ENCODE data around the gene ABLIM2.

ABLIM2 gene

DNA sequence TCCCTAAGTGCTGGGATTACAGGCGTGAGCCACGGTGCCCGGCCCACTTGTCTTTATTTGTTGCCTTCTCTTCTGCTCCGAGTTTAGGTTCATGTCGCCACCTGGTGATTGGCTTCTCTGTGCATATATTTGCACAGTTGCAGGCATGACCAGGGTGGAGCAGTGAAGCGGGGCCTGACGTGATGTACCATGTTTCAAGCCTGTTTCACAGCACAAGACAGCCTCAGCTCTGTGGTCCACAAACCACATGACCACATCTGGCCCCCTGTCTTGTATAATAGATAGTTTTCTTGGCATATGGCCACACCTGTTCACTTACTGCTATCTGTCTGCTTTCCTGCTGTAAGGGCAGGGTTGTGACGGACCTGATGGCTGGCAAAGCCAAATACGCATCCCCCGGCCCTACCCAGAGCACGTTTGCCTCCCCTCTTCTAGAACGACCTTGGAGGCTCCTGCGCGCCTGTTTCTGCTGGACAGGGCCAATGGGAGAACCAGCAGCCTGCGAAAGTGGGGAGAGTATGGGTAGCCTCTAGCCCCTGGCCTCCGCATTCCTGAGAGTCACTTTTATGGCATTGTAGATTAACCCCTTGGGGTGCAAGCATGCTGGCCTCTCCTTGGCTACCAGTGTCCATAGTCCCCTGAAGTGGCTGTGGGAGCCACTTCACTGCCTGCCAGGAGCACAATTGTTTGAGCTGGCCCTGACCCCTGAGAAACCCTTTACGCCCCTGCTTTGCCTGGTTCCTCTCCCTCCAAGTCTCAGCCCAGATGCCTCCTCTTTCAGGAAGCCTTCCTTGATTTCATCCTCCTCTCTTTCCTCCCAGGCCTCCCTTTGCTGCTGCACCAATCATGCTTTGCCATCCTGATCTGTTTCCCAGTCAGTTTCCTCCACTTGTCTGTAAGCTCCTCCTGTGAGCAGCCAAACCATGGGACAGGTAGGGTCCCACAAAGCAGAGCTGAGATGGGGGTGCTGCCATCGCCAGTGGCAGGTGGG is 34.4 kb upstream of the ABLIM2 start:
- DNase-seq: no peak

DNA sequence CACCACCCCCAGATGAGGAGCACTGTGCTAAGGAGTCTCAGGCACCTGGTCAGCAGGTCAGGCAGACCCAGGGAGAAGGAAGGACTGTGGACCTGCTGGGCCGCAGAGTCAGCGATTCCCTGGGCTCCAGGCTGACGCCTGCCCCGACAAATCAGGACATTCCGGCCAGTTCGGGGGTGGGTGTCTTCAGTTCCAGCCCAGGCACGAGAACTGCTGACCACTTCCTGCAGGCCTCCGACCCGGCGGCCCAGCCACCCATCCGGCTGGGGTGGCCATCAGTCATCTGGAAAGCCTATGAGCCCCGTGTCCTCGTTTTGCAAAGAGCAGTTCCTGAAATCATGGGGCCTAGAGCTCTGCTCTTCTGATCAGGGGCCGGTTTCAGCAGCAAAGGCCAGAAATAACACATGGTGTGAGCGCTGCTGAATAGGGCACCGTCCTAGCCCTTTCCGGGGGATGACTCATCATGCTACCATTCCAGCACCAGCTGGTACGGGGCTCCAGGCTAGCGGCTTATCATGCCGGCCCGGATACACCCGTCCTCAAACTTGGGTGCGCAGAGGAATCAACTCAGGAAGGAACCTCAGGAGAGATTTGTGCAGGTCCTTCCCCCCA is 32.6 kb upstream of the ABLIM2 start:
- no peak for DNase-seq

DNA sequence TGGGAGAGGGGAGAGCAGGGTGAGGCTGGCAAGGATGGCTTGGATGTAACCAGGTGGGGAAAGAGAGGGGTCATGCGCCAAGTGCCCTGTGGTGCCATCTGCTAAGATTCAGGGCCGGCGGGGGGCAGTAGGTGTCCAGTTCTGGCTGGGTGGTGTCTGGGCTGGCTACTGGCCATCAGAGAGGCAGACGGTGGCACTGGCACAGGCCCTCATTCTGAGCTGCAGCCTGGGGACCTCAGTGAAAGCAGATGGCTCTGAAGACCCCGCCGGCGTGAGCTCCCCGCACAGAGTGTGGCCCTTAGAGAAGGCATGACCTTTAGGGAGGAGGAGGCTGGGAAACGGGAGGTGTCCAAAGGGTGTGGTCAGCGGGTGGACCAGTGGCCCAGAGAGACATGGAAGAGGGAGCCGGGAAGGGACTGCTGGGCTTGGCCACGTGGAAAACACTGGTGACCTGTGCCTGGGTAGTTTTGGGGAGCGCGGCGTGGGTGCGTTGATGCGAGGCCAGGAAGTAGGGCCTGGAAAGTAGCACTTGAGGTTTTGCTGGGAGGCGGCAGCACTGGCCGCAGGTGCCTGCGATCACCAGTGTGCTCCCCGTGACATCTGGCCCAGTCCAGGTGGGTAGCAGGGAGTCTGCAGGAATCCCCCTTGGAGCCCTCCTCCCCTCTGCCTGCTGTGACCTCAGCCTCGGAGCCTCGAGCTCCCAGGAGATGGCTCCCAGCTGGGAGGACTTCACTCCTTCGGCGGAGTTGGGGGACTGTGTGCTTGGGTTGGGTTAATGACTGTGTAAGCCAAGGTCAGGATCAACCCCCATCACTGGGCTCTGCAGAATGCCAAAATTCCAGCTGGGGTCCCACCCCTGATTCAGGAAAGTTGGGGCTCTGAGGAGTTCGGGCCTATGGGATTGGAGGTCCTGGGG is 31.2 kb upstream of the ABLIM2 start:
- DNase-seq: no peak

DNA sequence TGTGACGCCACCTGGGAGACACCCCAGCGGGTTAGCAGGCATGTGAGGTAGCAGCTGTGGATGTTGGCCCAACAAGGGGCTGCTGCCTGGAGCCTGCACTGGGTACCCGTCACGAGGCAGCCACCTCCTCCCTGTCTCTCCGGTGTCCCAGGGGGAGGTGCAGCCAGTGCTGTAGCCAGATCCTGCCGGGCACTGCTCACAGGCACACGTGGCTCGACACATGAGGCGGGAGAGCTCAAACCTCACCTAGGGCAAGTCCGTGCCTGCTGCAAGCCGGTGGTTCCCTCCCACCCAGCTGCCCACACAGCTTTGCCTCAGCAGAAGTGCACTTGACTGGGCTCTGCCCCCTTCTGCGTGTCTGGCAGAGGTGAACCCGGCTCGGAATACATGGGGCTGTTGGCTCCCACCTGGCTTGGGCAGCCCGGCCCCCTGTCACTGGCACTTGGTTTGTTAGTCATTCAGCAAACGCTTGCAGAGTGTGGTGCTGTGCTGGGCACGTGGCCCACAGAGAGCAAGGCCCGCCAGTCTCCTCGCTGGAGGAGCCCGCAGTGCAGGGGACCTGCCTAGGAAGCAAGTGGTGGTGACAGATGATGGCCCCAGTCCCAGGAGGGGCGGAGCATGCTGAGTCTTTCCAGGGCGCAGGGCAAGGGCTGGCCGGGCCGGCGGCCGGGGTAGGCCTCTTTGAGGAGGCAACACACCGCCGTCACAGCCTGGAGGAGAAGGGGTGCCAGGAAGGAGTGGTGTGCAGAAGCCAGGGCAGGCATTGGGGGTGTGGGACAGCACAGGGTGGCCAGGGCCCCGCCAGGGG is 30.3 kb upstream of the ABLIM2 start:
- DNase-seq: no peak

DNA sequence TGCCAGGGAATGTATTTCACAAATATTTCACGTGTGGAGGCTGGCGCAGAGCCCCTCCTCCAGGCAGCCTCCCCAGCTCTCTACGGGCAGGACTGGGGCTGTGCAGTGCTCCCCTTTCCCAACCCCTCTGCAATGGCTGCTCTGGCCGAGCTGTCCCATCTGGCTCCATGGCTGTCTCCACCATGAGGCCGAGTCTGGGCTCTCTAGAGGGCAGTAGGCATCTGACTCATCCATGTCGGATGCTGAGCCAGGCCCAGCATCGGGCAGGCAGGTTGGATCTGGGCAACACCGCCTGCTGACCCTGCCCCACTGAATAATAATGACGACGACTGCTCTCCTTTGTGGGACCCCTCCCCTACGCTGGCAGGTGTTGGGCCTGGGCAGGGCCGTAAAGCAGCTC is 29.5 kb upstream of the ABLIM2 start:
- DNase-seq: no peak

DNA sequence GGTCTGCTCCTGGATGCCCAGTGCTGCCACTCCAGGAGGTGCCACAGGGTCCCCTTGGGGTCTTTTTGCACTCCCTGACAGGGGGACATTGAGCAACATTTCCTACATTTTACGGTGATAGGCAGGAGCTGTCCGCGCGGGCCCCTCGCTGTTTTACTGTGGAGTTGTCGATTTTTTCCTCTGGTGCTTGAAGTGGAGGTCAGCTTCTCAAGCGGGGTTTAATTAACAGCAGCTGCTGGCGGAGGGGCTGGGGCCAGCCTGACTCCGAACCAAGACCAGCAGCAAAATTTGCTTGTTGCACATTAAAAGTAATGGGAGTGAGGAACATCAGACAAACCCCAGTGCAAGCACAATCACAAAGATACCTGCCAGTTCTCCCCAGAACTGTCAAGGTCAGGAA is 27.3 kb upstream of the ABLIM2 start:
- DNase-seq: no peak

DNA sequence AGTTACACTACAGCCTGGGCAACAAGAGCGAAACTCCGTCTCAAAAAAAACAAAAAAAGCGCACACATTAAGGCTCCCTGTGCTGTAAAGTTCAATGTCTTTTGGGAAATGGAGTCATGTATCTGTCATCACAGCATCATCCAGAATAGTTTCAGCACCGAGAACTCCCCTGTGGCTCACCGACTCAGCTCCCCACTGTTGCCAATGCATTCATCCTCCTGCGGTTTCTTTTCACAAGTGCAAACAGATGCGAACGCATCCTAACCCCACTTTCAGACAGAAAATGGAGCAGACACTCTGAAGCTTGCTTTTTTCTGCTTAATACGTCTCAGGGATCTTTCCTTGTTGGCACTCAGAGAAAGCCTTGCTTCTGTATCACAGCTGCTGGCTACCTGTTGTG is 26.7 kb upstream of the ABLIM2 start:
- DNase-seq: no peak

DNA sequence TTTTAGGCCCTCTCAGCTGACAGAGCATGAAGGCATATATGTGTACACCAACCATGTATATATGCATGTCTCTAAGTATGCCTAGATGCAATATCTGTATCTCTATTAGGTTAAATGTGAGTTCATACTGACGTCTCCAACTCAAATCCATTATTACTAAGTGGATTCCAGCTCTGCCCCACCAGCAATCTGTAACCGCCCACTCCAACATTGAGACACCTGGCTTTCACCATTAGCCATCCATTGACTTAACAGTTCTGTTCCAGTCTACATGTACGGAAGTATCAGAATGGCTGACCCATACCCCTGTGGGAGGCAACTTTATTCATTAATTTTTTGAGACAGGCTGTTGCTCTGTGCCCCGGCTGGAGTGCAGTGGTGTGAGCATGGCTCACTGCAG is 25.4 kb upstream of the ABLIM2 start:
- DNase-seq: no peak

DNA sequence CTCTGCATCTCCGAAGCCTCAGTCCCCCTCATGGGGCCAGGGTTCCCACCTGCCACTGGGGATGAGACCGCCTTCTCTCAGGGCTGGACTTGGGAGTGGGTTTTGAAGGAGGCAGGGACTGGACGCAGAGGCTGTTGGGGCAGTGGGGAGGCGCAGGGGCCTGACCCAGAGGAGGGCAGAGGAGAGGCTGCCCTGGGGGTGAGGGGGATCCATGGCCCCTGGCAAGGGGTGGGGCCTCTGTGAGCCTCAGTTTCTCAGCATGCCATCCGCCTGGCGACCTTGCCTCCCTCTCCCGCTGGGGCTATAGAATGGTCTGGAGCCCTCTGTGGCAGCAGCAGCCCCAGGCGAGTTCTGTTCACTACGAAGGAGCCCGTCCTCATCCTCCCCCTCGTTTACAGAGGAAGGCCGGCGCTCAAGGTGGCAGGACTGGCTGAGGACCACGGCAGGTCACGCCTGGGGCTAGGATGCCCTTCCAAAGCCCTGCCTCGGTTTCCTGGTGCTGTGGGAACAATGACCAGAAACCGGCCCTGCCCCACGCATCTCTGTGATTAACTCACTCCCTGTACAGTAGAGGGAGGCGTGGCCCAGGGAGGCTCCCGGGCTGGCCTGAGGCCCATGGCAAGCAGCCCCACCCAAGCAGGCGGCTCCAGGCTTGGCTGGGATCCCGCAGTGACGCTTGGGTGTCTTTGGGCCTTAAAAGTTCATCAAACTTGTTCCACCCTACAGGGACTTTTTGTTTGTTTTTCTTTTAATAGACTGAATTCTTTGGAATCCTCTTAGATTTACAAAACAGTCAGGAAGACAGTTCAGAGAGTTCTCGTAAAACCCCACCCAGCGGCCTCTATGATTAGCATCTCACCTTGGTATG is 24.5 kb upstream of the ABLIM2 start:
- DNase-seq: no peak

DNA sequence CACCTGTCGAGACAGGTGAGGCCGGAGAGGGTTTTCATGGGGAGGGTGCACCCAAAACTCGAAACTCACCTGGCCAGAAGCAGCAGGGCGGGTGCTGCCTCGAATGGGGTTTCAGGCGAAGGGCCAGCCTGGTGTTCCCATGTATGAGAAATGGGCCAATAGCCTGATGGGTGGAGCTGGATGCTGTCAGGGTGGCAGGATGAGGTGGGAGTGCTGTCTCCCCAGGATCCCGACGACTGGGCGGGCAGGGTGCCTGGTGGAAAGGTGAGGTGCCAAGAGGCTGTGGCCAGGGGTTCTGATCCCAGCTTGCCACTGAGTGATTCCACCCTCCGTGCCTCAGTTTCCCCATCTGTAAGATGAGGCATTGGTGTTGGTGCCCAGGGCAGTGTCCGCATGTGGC is 23.7 kb upstream of the ABLIM2 start:
- DNase-seq: no peak

DNA sequence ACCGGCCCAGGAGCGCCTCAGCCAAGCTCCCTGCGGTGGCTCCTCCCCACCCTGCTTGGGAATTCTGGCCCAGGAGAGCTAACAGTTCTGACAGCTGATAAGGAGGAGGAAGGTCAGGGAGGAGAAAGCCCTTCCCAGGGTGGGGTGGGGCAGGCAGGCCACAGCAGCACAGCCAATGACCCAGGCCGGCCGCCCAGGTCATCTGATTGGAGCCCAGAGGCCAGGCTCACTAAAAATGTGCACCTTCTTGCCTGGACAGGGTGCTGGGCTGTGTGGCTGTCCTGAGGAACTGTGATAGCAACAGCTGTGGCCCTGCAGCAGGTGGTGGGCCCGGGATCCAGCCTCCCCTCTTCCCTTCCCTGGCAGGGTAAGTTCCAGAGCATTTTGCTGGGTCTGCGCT is 23.2 kb upstream of the ABLIM2 start:
- no peak for DNase-seq

DNA sequence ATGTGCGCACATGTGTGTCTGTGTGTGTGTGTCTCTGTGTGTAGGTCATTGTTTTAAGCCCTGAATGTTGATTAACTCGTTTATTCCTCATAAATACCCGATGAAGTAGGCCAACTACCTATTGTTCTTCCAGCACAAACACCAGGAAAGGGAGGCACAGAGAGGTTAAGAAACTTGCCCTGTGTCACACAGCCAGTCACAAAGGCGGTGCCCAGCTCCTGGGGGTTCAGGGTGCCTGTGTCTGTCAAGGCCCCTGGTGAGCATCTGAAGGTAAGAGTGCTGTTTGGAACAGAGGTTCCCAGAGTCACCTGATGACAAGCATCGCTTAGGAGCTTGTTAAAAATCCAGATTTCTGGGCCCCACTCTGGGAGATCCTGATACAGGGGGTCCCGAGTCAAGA is 22.5 kb upstream of the ABLIM2 start:
- no peak for DNase-seq

DNA sequence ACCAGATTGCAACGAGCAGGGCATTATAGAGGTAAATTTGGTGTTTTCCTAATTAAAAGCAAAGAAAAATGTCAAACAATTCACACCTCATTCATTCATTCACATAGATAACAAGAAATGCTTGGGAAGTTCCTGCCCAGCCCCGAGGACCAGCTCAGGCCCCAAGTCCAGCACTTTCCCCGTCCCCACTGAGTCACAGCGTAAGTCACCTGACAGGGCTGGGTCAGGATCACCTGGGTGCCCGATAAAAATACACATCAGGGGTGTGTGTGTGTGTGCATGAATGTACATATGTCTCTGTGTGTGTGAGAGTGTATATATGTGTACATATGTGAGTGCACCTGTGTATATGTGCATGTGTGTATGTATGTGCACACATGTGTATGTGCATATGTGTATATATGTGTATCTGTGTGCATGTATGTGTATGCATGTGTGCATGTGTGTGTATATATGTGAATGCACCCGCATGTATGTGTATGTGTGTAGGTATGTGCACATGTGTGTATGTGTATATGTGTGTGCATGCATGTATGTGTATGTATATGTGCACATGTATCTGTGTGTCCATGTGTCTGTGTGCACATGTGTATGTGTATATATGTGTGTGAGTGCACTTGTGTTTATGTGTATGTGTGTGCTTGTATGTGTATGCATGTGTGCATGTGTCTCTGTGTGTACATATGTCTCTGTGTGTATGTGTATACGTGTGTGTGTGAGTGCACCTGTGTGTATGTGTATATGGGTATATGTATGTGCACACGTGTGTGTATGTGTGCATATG is 21.9 kb upstream of the ABLIM2 start:
- no peak for DNase-seq

DNA sequence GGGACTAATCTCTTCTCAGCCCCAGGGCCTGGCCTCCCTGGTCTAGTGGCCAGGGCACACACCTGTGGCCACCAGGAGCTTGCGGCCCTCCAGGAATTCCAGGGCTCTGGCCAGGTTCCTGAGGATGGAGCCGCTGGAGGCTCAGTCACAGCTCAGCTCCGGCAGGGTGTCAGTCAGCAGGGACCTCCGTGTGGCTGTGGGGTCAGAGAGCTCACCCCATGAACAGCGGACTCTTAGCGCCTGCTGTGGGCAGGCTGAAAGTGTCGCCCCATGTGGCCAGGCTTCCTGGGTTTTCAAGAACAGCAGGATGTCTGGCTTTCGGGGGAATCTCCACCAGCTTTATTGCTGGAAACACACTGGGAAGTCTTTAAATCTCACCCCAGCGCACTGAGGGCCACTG is 21.2 kb upstream of the ABLIM2 start:
- DNase-seq: no peak

DNA sequence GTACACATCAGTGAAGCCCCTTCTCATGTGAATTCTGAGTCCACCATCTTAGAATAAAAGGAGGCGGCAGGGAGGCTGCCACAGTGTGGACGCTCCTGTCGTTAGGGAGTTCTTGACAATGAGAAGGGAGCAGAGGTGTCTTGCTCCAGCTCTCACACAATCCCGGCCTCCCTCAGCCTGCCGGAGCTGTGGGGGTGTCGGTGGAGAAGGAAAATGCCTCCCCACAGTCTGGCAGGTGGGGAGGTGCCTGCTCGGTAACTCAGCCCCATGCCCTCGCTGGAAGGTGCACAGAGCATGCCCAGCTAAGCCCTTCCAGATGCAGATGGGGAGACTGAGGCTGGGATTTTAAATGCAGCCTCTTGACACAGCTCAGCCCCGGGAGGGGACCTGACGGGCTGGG is 20.5 kb upstream of the ABLIM2 start:
- no peak for DNase-seq

DNA sequence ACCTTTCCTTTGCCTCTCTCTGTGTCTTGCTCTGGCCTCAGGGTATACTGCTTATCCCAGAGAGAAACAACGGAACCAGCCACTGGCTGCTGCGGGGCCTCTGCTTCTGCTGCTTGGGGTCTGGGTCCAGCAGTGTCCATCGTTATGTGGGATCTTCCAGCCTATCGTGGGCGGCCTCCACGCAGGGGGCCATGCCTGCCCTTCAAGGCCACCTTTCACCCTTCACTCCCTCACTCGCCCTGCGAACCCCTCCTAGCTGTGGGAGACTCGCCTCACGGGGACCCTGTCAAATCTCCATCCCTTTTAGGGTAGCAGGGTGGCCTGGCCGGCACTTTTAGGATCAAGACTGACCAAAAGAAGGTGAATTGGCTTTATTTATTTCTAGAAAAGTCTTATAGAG is 19.3 kb upstream of the ABLIM2 start:
- no peak for DNase-seq

DNA sequence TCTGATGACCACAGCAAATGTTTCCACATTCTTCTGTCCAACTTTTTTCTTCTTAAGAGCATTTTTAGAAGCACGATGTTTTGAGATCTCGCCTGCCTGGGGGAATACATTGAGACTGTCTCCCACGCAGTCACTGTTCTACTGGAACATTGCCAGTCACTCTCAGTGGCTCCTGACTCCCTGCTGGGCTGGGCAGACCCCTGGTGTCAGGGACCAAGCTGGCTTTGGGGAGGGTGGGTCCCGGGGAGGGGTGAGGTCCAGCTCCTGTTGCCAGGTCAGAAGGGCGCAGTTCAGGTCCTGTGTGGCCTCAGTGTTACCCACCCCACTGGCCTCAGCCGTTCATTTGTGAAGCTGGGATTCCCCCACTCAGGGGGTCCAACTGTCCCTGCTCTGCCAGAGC is 18.9 kb upstream of the ABLIM2 start:
- DNase-seq: no peak

DNA sequence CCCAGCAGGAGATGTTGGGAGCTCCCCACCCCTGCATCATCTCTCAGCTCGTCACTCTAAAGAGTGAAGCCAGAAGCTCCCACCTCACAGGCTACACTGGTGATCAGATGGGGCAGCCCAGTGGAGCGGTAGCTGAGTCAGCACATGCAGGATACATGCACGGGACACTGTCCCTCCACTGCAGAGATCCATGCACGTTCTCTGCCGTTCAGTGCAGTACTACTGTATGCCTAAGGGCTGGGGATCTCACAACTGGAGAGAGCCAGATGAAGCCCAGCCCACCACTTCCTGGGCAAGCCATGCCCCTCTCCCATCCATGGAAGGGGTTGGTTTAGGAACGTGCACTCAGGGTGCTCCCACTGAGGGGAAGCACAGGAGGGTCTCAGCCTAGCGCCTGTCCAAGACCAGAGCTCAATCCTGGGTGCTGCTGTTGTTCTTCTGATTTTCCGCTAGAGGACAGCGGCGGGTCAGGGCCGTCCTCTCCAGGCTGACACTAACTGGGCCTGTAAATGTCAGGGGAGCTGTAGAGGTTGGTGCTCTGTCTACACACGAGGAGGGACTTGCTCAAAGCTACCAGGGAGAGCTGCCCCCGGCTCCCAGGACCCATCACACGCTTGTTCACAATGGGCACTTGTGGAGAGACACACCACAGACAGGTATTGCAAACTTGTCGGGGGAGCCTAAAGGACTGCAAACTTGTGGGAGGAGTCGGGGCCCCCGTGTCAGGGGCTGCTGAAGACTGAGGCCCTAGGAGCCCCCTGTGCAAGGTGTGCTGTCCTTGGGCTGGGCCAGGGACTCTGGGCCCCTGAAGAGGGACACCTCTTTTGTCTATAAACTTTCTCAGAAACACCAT is 18.2 kb upstream of the ABLIM2 start:
- DNase-seq: no peak

DNA sequence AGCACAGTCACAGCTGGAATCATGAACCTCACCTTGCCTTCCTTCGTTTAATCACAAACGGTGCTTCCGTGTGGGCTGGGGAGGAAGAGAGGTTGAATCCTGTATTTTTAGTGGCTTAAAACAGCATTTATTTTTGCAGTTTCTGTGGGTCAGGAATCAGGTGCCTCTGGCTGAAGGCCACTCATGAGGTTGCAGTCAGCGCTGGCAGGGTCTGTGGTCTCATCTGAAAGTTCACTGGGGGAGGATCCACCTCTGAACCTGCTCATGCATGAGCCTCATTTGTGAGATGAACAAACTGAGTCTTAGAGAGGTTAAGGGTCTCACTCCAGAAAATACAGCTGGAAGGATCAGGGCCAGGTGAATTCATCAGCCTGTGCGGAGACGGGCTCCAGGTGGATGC is 17.1 kb upstream of the ABLIM2 start:
- no peak for DNase-seq

DNA sequence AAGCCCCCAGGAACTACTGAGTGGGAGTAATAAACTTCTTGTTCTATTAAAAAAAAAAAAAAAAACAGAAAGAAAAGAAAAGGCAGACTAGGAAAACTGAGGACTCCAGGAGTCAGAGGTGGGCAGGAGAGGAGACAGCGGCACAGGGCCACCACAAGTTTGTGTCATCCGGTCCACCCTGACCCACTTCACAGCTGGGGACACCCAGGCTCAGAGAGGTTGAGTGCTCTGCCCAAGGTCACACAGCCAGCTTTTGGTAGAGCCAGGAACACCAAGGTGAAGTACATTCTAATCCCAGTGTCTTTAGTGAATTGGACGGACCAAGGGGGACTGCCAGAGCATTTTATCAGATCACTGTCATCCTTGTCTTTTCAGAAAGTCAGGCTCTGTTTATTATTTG is 16.4 kb upstream of the ABLIM2 start:
- no peak for DNase-seq
